Panc1 (cell line): ENCODE measurements around the gene ALDH2. TPM values are rescaled to one million over a fixed set of nuclear protein-coding genes. Genes with fewer than 3 reads are reported as not detected.

Experiments
- ATAC-seq: fragments of 200-7000 bp; cut with Tn5 transposase; 2 replicates; pipeline ENCODE4 v1.9.1; 2020; ENCODE audit warnings: mild to moderate bottlenecking, moderate library complexity
- BruUV-seq: library from RNA; stranded (reverse); fragments of 400-500 nt; replicated peaks from 2 replicates; lab custom pipeline; 2021; lab: Mats Ljungman, UMichigan
- CTCF ChIA-PET: fragments of 300-600 bp; sonication (Branson Sonifier 250); formaldehyde crosslinking; loops from one replicate; lab custom pipeline; 2022; ENCODE audit warnings: antibody characterized with exemption; lab: Charles Lee
- POLR2A ChIA-PET: fragments of 300-600 bp; sonication (Branson Sonifier 250); formaldehyde crosslinking; loops from one replicate; lab custom pipeline; 2022; ENCODE audit warnings: antibody characterized with exemption; lab: Charles Lee
- DNase-seq: peaks from one replicate; pipeline ENCODE4 v3.0.0-alpha.2; 2010; ENCODE audit warnings: low read depth, low spot score
- H3K27ac ChIP-seq: 2 replicates; pipeline ENCODE4 v1.5.1; 2011; ENCODE audit warnings: mild to moderate bottlenecking, low read length, inconsistent platforms
- H3K27me3 ChIP-seq: fragments of 200-500 bp; sonication (Bioruptor generic); 2 replicates; pipeline ENCODE4 v1.6.0; 2014; ENCODE audit warnings: low read length, inconsistent platforms; ENCODE audit not compliant: control insufficient read depth, insufficient read depth
- H3K36me3 ChIP-seq: fragments of 200-500 bp; sonication (Bioruptor generic); 2 replicates; pipeline ENCODE4 v1.5.1; 2014; ENCODE audit warnings: inconsistent platforms, mild to moderate bottlenecking, low read length, moderate library complexity; ENCODE audit not compliant: control insufficient read depth, insufficient read depth
- H3K4me1 ChIP-seq: 2 replicates; pipeline ENCODE4 v1.5.1; 2011; ENCODE audit warnings: inconsistent platforms, mild to moderate bottlenecking, low read length, moderate library complexity; ENCODE audit not compliant: control insufficient read depth, insufficient read depth
- H3K4me3 ChIP-seq, 2 experiments: 2 replicates each; pipeline ENCODE4 v1.5.1; 2011 to 2012; ENCODE audit warnings: low read depth in 2 of 2, low read length in 2 of 2, mild to moderate bottlenecking in 2 of 2, inconsistent platforms in 1 of 2, moderate library complexity in 1 of 2
- H3K9me3 ChIP-seq: fragments of 200-500 bp; sonication (Bioruptor generic); 2 replicates; pipeline ENCODE4 v1.5.1; 2014; ENCODE audit warnings: low read depth, mild to moderate bottlenecking, inconsistent platforms, low read length, moderate library complexity; ENCODE audit not compliant: control insufficient read depth, insufficient read depth
- CTCF ChIP-seq: fragments of 450-650 bp; IDR thresholded peaks from 2 replicates; pipeline ENCODE4 v1.5.1; 2017; ENCODE audit warnings: mild to moderate bottlenecking
- POLR2AphosphoS5 ChIP-seq: IDR thresholded peaks from 2 replicates; pipeline ENCODE4 v1.6.1; 2012; ENCODE audit warnings: mild to moderate bottlenecking, low read depth, low read length, moderate library complexity
- SIN3A ChIP-seq: IDR thresholded peaks from 2 replicates; pipeline ENCODE4 v1.6.1; 2012; ENCODE audit warnings: low read depth, mild to moderate bottlenecking, low read length, moderate library complexity, borderline replicate concordance; ENCODE audit not compliant: insufficient read depth
- TCF7L2 ChIP-seq: IDR thresholded peaks from 2 replicates; pipeline ENCODE4 v1.6.1; 2011; ENCODE audit warnings: mild to moderate bottlenecking, low read depth, low read length, inconsistent platforms
- in situ Hi-C: cut with HindIII; loops from 2 replicates; pipeline ENCODE4 v1.10.0; 2016; ENCODE audit warnings: low sequenced_read_pairs, low pct_unique_long_range_greater_than_20kb
- intact Hi-C: fragments of 100-400 bp; cut with micrococcal nuclease; formaldehyde crosslinking; loops from one replicate; pipeline ENCODE4 v1.10.0; 2022; ENCODE audit not compliant: unreplicated experiment
- total RNA-seq: library from RNA; stranded (reverse); gene quantifications from one replicate; pipeline ENCODE4 v1.2.1, GENCODE V29; 2021; ENCODE audit not compliant: unreplicated experiment
- TF ChIP-seq, protein P1 (sequence below), 2 experiments: IDR thresholded peaks; 2 replicates each; pipeline ENCODE4 v1.6.1; 2011 to 2012; ENCODE audit warnings: low read depth in 2 of 2, control low read depth in 1 of 2, low read length in 1 of 2, mild to moderate bottlenecking in 1 of 2, moderate library complexity in 1 of 2; ENCODE audit not compliant: insufficient read depth in 1 of 2

Gene ALDH2
- total RNA-seq, 1 experiment from 2014 or later: 9.0 TPM

- ATAC-seq (no peak), DNase-seq (no peak)
- Histone ChIP-seq H3K36me3 (no peaks in the 10 kb centered on the region), H3K4me1 (peaks cover 5% of the 10 kb centered on the region), H3K27ac (no peak overlapping the region), H3K9me3 (no peaks in the 10 kb centered on the region), H3K27me3 (no peaks in the 10 kb centered on the region), H3K4me3 (no peak overlapping the region)
- intact Hi-C loops (no loop called here), in situ Hi-C loops (no loop called here)
- BruUV-seq: no TSS peak
- ChIA-PET POLR2A (no interaction called here), CTCF (no interaction called here)
- no peak for TF ChIP-seq TCF7L2
- TF ChIP-seq, protein P1, sequence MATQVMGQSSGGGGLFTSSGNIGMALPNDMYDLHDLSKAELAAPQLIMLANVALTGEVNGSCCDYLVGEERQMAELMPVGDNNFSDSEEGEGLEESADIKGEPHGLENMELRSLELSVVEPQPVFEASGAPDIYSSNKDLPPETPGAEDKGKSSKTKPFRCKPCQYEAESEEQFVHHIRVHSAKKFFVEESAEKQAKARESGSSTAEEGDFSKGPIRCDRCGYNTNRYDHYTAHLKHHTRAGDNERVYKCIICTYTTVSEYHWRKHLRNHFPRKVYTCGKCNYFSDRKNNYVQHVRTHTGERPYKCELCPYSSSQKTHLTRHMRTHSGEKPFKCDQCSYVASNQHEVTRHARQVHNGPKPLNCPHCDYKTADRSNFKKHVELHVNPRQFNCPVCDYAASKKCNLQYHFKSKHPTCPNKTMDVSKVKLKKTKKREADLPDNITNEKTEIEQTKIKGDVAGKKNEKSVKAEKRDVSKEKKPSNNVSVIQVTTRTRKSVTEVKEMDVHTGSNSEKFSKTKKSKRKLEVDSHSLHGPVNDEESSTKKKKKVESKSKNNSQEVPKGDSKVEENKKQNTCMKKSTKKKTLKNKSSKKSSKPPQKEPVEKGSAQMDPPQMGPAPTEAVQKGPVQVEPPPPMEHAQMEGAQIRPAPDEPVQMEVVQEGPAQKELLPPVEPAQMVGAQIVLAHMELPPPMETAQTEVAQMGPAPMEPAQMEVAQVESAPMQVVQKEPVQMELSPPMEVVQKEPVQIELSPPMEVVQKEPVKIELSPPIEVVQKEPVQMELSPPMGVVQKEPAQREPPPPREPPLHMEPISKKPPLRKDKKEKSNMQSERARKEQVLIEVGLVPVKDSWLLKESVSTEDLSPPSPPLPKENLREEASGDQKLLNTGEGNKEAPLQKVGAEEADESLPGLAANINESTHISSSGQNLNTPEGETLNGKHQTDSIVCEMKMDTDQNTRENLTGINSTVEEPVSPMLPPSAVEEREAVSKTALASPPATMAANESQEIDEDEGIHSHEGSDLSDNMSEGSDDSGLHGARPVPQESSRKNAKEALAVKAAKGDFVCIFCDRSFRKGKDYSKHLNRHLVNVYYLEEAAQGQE (IDR thresholded peaks at IDR 0.05; ENCODE audit: insufficient read depth in 1 of 2, low read depth in 2 of 2, low read length in 1 of 2): no peak
- no peak for TF ChIP-seq CTCF
- no peak for TF ChIP-seq POLR2AphosphoS5
Observed at GRCh38 chr12:111780615-111781014, 13.9 kb downstream of the ALDH2 start.

GRCh38 chr12:111781085-111781658 lies 14.4 kb downstream of the ALDH2 start:
- CTCF ChIA-PET: no interaction called here
- in situ Hi-C loops: no loop called here
- TF ChIP-seq, protein P1 (IDR thresholded peaks at IDR 0.05; ENCODE audit: insufficient read depth in 1 of 2, low read depth in 2 of 2, low read length in 1 of 2): no peak
- TF ChIP-seq TCF7L2 (no peak), POLR2AphosphoS5 (no peak), SIN3A (no peak), CTCF (no peak)

More at GRCh38 chr12:111781085-111781658, 14.4 kb downstream of the ALDH2 start:
- Histone ChIP-seq H3K4me1 (no peaks in the 10 kb centered on the region), H3K27me3 (no peaks in the 10 kb centered on the region), H3K36me3 (no peaks in the 10 kb centered on the region), H3K9me3 (no peaks in the 10 kb centered on the region), H3K27ac (no peak overlapping the region), H3K4me3 (no peak overlapping the region)
- DNase-seq (no peak), ATAC-seq (no peak)
- POLR2A ChIA-PET: no interaction called here
- no TSS peak for BruUV-seq
- intact Hi-C loops: no loop called here
